GM19193 (cell line): ENCODE measurements around the gene CCN5.

ENCODE experiments used
- POLR2A ChIP-seq: IDR thresholded peaks from 4 replicates; pipeline ENCODE4 v1.6.1; 2011; ENCODE audit not compliant: insufficient read depth, insufficient read length; ENCODE audit errors: extremely low read depth

The CCN5 gene

GRCh38 chr20:44723391-44723790 lies 8.2 kb downstream of the CCN5 start:
- TF ChIP-seq POLR2A = no peak

GRCh38 chr20:44723798-44724362 lies 8.7 kb downstream of the CCN5 start:
- no peak for TF ChIP-seq POLR2A

- TF ChIP-seq POLR2A = no peak
These were observed 9.4 kb downstream of the CCN5 start for GRCh38 chr20:44724423-44725091.

- TF ChIP-seq POLR2A = no peak
These were observed 10.7 kb downstream of the CCN5 start for GRCh38 chr20:44725837-44726236.

- TF ChIP-seq POLR2A = no peak
These were observed 11.9 kb downstream of the CCN5 start for GRCh38 chr20:44727039-44727438.

GRCh38 chr20:44727651-44728050 lies 12.5 kb downstream of the CCN5 start:
- TF ChIP-seq POLR2A = no peak

- TF ChIP-seq POLR2A = no peak
These were observed 13.8 kb downstream of the CCN5 start for GRCh38 chr20:44728801-44729443.

- TF ChIP-seq POLR2A = no peak
These were observed 15.3 kb downstream of the CCN5 start for GRCh38 chr20:44730441-44730840.

GRCh38 chr20:44731657-44732056 lies 16.5 kb downstream of the CCN5 start:
- no peak for TF ChIP-seq POLR2A

GRCh38 chr20:44732327-44732726 lies 17.2 kb downstream of the CCN5 start:
- TF ChIP-seq POLR2A = no peak

- TF ChIP-seq POLR2A = no peak
These were observed 18.3 kb downstream of the CCN5 start for GRCh38 chr20:44733341-44734069.

GRCh38 chr20:44734938-44735337 lies 19.8 kb downstream of the CCN5 start:
- TF ChIP-seq POLR2A = no peak

- no peak for TF ChIP-seq POLR2A
These were observed 20.6 kb downstream of the CCN5 start for GRCh38 chr20:44735816-44736169.

- TF ChIP-seq POLR2A = no peak
These were observed 21.2 kb downstream of the CCN5 start for GRCh38 chr20:44736170-44737021.

- TF ChIP-seq POLR2A = no peak
These were observed 21.9 kb downstream of the CCN5 start for GRCh38 chr20:44737116-44737515.
